ENCODE results near the gene GSK3B. TPM values are rescaled to one million over a fixed set of nuclear protein-coding genes. Genes with fewer than 3 reads are reported as not detected.

Gene GSK3B
- total and polyA plus RNA-seq, 10 of the 15 experiments (the other 5 are each of a cell fraction or from before 2014, with no cell fraction given) = 8.5 to 49.8 (median 25.5) TPM

DNA sequence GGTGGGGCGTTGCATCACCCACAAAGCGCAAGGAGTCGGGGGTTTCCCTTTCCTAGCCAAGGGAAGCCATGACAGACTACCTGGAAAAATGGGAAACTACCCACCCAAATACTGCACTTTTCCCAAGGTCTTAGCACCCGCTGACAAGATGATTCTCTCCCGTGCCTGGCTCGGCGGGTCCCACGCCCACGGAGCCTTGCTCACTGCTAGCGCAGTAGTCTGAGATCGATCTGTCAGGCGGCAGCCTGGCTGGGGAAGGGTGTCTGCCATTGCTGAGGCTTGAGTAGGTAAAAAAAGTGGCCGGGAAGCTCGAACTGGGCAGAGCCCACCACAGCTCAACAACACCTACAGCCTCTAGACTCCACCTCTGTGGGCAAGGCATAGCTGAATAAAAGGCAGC is 112.9 kb downstream of the GSK3B start:
- POLR2A ChIA-PET = interaction anchor here (1.0 kb wide), 1 partner anchor 12 kb away, joined by 4 read pairs; no protein-coding TSS in a partner anchor
- no peak overlapping the region for H3K4me3 ChIP-seq
- WGBS (ENCODE audit: insufficient coverage, insufficient replicate concordance, low lambda C conversion rate, missing lambda C conversion rate) = 97% methylated on average over 14 of the region's 14 CpGs
- DNase-seq (ENCODE audit: low read depth, low spot score) (no peak), ATAC-seq (no peak), FAIRE-seq (no peak)
- no peak for TF ChIP-seq NRF1 (conservative IDR thresholded peaks at IDR 0.05; ENCODE audit: low read depth, low read length)
- TF ChIP-seq, protein P1, sequence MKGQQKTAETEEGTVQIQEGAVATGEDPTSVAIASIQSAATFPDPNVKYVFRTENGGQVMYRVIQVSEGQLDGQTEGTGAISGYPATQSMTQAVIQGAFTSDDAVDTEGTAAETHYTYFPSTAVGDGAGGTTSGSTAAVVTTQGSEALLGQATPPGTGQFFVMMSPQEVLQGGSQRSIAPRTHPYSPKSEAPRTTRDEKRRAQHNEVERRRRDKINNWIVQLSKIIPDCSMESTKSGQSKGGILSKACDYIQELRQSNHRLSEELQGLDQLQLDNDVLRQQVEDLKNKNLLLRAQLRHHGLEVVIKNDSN (IDR thresholded peaks at IDR 0.05; ENCODE audit: borderline replicate concordance, extremely low read length, insufficient read depth, low read depth, low read length) = no peak
- H3K9me3 ChIP-seq (replicated peaks; ENCODE audit: control insufficient read depth, insufficient read depth, low read length) = no peaks in the 10 kb centered on the region; the same call in 2 of the 3 replicates
- no peaks in the 10 kb centered on the region; a peak in 1 of 4 replicates for H3K36me3 ChIP-seq (ENCODE audit: control insufficient read depth in 2 of 2, insufficient read depth in 2 of 2, low read length in 1 of 2)
- no peak overlapping the region for H3K27ac ChIP-seq (ENCODE audit: control insufficient read depth, insufficient read depth)
- intact Hi-C loops (cut with micrococcal nuclease; ENCODE audit: unreplicated experiment) = no loop called here
- no peak overlapping the region for H2AFZ ChIP-seq (ENCODE audit: control insufficient read depth, low read depth, low read length)
- no peak overlapping the region for H3K9ac ChIP-seq (ENCODE audit: control insufficient read depth, insufficient read depth, low read length)
- SMC1A ChIA-PET (ENCODE audit: uncharacterized antibody, unreplicated experiment) = interaction anchor here (1.2 to 3.3 kb wide), 3 partner anchors 11 to 147 kb away, joined by 3 to 15 read pairs (median 3); no protein-coding TSS in a partner anchor
- H3K4me1 ChIP-seq (ENCODE audit: control insufficient read depth, insufficient read depth, low read length) = no peaks in the 10 kb centered on the region
- no peak overlapping the region for H3K4me2 ChIP-seq (ENCODE audit: control insufficient read depth, insufficient read depth)
- H4K20me1 ChIP-seq (ENCODE audit: control insufficient read depth, insufficient read depth) = no peaks in the 10 kb centered on the region
- CTCF ChIA-PET = no interaction called here
- no peaks in the 10 kb centered on the region for H3K27me3 ChIP-seq (replicated peaks in 1 of 2; ENCODE audit: control insufficient read depth in 2 of 2, insufficient read depth in 2 of 2, low read length in 1 of 2)
- H3K79me2 ChIP-seq (ENCODE audit: control insufficient read depth, insufficient read depth, low read length) = peaks cover 18% of the 10 kb centered on the region
- in situ Hi-C loops (cut with MboI) = no loop called here
- no TSS peak for BruUV-seq (replicated peaks)
- RAD21 ChIA-PET (ENCODE audit: unreplicated experiment) = no interaction called here

DNA sequence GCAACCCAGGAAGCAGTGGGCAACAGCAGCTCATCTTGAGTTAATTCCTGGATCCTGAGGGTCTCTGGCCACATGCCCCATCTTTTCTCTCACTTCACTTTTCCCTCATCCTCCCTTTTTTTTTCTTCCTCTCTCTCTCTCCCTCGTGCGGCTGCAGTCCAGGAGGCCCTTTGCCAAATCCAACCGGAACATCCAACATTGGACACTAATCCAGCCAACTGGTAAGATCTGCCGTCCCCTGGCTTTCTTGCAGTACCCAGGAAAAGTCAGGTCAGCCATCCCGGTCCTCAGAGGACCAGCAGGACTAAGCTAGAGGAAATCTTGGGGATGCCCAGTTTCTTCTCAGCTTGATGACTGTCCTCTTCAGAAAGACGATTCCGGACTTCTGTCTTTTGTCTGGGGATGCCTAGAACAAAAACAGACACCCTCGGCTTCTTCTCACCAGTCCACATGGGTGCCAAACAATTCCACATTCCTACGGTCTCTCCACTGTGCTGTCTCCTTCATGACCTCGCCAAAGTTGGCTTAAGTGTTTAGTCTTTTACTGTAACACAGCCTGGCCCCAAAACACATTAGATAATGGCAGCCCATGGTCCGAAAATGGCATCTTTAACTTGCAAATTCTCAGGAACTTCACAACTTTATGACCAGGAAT is 115.6 kb downstream of the GSK3B start:
- no TSS peak for BruUV-seq (replicated peaks)

More for the DNA sequence above, 115.6 kb downstream of the GSK3B start:
- DNase-seq (ENCODE audit: low read depth, low spot score) (no peak), FAIRE-seq (no peak), ATAC-seq (no peak)
- Histone ChIP-seq H3K9ac (ENCODE audit: control insufficient read depth, insufficient read depth, low read length) (no peak overlapping the region), H3K27ac (ENCODE audit: control insufficient read depth, insufficient read depth) (no peak overlapping the region), H3K4me2 (ENCODE audit: control insufficient read depth, insufficient read depth) (no peak overlapping the region), H3K36me3 (ENCODE audit: control insufficient read depth in 2 of 2, insufficient read depth in 2 of 2, low read length in 1 of 2) (no peaks in the 10 kb centered on the region; a peak in 1 of 4 replicates), H3K27me3 (replicated peaks in 1 of 2; ENCODE audit: control insufficient read depth in 2 of 2, insufficient read depth in 2 of 2, low read length in 1 of 2) (no peaks in the 10 kb centered on the region), H2AFZ (ENCODE audit: control insufficient read depth, low read depth, low read length) (no peak overlapping the region), H4K20me1 (ENCODE audit: control insufficient read depth, insufficient read depth) (no peaks in the 10 kb centered on the region), H3K79me2 (ENCODE audit: control insufficient read depth, insufficient read depth, low read length) (peaks cover 30% of the 10 kb centered on the region), H3K4me1 (ENCODE audit: control insufficient read depth, insufficient read depth, low read length) (no peaks in the 10 kb centered on the region), H3K9me3 (replicated peaks; ENCODE audit: control insufficient read depth, insufficient read depth, low read length) (no peaks in the 10 kb centered on the region; the same call in 1 of the 3 replicates), H3K4me3 (no peak overlapping the region)
- POLR2A ChIA-PET = no interaction called here
- SMC1A ChIA-PET (ENCODE audit: uncharacterized antibody, unreplicated experiment) = interaction anchor here (0.8 kb wide), 1 partner anchor 113 kb away, joined by 3 read pairs; no protein-coding TSS in a partner anchor
- intact Hi-C loops (cut with micrococcal nuclease; ENCODE audit: unreplicated experiment) = no loop called here
- 98% methylated on average over 11 of the region's 11 CpGs for WGBS (ENCODE audit: insufficient coverage, insufficient replicate concordance, low lambda C conversion rate, missing lambda C conversion rate)
- RAD21 ChIA-PET (ENCODE audit: unreplicated experiment) = no interaction called here
- TF ChIP-seq STAT1 (conservative IDR thresholded peaks at IDR 0.05) = no peak
- TF ChIP-seq TCF7 (IDR thresholded peaks at IDR 0.05; ENCODE audit: borderline replicate concordance) = no peak
- TF ChIP-seq CBX3 (IDR thresholded peaks at IDR 0.05; ENCODE audit: borderline replicate concordance, low read depth) = no peak
- TF ChIP-seq SMAD1 (IDR thresholded peaks at IDR 0.05; ENCODE audit: low read depth, partially characterized antibody) = no peak
- TF ChIP-seq, protein P2, sequence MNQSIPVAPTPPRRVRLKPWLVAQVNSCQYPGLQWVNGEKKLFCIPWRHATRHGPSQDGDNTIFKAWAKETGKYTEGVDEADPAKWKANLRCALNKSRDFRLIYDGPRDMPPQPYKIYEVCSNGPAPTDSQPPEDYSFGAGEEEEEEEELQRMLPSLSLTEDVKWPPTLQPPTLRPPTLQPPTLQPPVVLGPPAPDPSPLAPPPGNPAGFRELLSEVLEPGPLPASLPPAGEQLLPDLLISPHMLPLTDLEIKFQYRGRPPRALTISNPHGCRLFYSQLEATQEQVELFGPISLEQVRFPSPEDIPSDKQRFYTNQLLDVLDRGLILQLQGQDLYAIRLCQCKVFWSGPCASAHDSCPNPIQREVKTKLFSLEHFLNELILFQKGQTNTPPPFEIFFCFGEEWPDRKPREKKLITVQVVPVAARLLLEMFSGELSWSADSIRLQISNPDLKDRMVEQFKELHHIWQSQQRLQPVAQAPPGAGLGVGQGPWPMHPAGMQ (IDR thresholded peaks at IDR 0.05; ENCODE audit: borderline replicate concordance) = no peak
- TF ChIP-seq RB1 (IDR thresholded peaks at IDR 0.05; ENCODE audit: borderline replicate concordance) = no peak
- TF ChIP-seq POLR2AphosphoS2 (IDR thresholded peaks at IDR 0.05; ENCODE audit: low read depth, low read length) = no peak
- CTCF ChIA-PET = no interaction called here
- in situ Hi-C loops (cut with MboI) = no loop called here
